Activated CD8-positive, alpha-beta memory T cell treated with anti-CD3 and anti-CD28 coated beads, Interleukin-2, amount 50 U/mL, for 1 hour (primary cell): Measurements from ENCODE around the gene ABHD18.

Experiments
- DNase-seq: peaks from one replicate; pipeline ENCODE4 v3.0.0-alpha.2; 2020; ENCODE audit errors: extremely low read depth

The ABHD18 gene

DNA sequence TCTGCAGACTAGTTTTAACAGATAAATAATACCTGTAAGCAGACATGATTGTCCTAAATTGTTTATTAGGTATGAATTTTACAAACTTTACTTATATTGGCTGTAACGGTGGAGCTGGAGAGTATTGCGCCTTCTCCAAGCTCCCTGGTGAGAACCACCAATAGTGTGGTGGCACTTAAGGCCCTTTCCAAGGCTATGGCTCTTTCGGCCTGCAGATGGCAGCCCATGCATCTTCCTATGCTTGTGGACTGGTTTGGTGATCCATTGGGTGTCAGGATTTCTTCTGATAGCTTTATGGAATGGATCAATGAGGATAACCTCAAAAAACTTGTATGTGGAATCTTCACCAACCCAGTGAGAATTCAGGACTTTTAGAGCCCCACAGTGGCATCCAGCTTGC lies 103.7 kb downstream of the ABHD18 start:
- no peak for DNase-seq

DNA sequence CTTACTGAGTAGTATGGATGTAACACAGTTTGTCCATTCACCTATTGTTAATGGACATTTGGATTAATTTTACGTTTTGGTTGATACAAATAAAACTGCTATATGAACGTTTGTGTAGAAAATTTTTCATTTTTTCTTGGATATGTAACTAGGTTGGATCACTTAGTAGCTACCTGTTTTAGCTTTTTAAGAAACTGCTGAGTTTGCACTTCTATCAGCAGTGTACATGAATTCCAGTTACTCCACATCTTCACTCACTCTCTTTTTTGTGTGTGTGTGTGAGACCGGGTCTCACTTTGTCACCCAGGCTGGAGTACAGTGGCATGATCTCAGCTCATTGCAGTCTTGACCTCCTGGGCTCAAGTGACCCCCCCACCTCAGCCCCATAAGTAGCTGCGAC lies 111.3 kb downstream of the ABHD18 start:
- DNase-seq: no peak
